T-cell (primary cell): ENCODE measurements around the gene BMP7. TPM values are rescaled to one million over a fixed set of nuclear protein-coding genes. Genes with fewer than 3 reads are reported as not detected.

ENCODE experiments used
- ATAC-seq, 4 experiments: fragments of 200-7000 bp in 3 of 4; fragments of 150-1000 bp in 1 of 4; cut with Tn5 transposase; replicated peaks in 1 of 4; 1 replicate in 3 of 4; 2 replicates in 1 of 4; pipeline ENCODE4 v1.10.0; 2021; ENCODE audit warnings: moderate library complexity in 3 of 4, mild to moderate bottlenecking in 2 of 4, moderate number of reproducible peaks in 1 of 4
- CTCF ChIA-PET, 2 donors: fragments of 300-600 bp; sonication (Branson Sonifier 250); formaldehyde crosslinking; loops; one replicate each; lab custom pipeline; 2022; ENCODE audit warnings: antibody characterized with exemption in 2 of 2; lab: Charles Lee
- POLR2A ChIA-PET, 2 donors: fragments of 300-600 bp; sonication (Branson Sonifier 250); formaldehyde crosslinking; loops; one replicate each; lab custom pipeline; 2022; ENCODE audit warnings: antibody characterized with exemption in 2 of 2; lab: Charles Lee
- DNase-seq, 35 experiments: peaks; one replicate each; pipeline versions ENCODE4 v3.0.0 to v3.0.0-alpha.2; 2013 to 2023
- H3K27ac ChIP-seq: one replicate; pipeline ENCODE4 v1.5.1; 2013; ENCODE audit warnings: low read length
- H3K27me3 ChIP-seq, 2 experiments: replicated peaks in 1 of 2; 1 replicate in 1 of 2; 2 replicates in 1 of 2; pipeline versions ENCODE4 v1.6.1 to v1.7.0; 2013; ENCODE audit warnings: low read length in 1 of 2, mixed read lengths in 1 of 2; ENCODE audit not compliant: control insufficient read depth in 2 of 2, insufficient read depth in 2 of 2; ENCODE audit errors: extremely low read depth in 1 of 2
- H3K36me3 ChIP-seq, 2 donors: 1 replicate in 1 of 2; 2 replicates in 1 of 2; pipeline versions ENCODE4 v1.6.1 to v1.7.0; 2013; ENCODE audit warnings: low read length in 1 of 2; ENCODE audit not compliant: control insufficient read depth in 2 of 2, insufficient read depth in 1 of 2; ENCODE audit errors: extremely low read depth in 1 of 2
- H3K4me1 ChIP-seq, 2 experiments: 1 replicate in 1 of 2; 2 replicates in 1 of 2; pipeline versions ENCODE4 v1.6.1 to v1.7.0; 2013; ENCODE audit warnings: low read length in 2 of 2, mixed read lengths in 1 of 2; ENCODE audit not compliant: insufficient read depth in 2 of 2, control insufficient read depth in 1 of 2; ENCODE audit errors: extremely low read depth in 1 of 2
- H3K4me3 ChIP-seq, 2 donors: 1 replicate in 1 of 2; 2 replicates in 1 of 2; pipeline versions ENCODE4 v1.5.1 to v1.7.0; 2013; ENCODE audit warnings: mild to moderate bottlenecking in 2 of 2, low read length in 1 of 2, moderate library complexity in 1 of 2; ENCODE audit not compliant: control insufficient read depth in 1 of 2; ENCODE audit errors: extremely low read depth in 1 of 2
- H3K9me3 ChIP-seq: 2 replicates; pipeline ENCODE4 v1.7.0; 2013
- H3K27ac Mint-ChIP-seq, 2 donors: one replicate each; pipeline ENCODE4 v1.8.0; 2020 to 2021; ENCODE audit warnings: mild to moderate bottlenecking in 2 of 2, mixed read lengths in 2 of 2
- H3K27me3 Mint-ChIP-seq, 2 donors: one replicate each; pipeline ENCODE4 v1.8.0; 2021 to 2022; ENCODE audit warnings: mixed read lengths in 2 of 2
- H3K36me3 Mint-ChIP-seq: one replicate; pipeline ENCODE4 v1.8.0; 2021; ENCODE audit warnings: mixed read lengths
- H3K4me1 Mint-ChIP-seq, 3 donors: one replicate each; pipeline ENCODE4 v1.8.0; 2020 to 2022; ENCODE audit warnings: mixed read lengths in 3 of 3, mild to moderate bottlenecking in 1 of 3
- H3K4me3 Mint-ChIP-seq, 3 donors: one replicate each; pipeline ENCODE4 v1.8.0; 2020 to 2022; ENCODE audit warnings: mild to moderate bottlenecking in 3 of 3, mixed read lengths in 3 of 3, moderate library complexity in 3 of 3
- H3K9me3 Mint-ChIP-seq, 3 donors: one replicate each; pipeline ENCODE4 v1.8.0; 2020 to 2022; ENCODE audit warnings: mixed read lengths in 3 of 3
- WGBS: methylation state at CpG from one replicate; pipeline ENCODE4 v1.1.5; 2013; ENCODE audit warnings: missing lambda C conversion rate; ENCODE audit not compliant: insufficient coverage; 5-methylcytosine and 5-hydroxymethylcytosine counted together
- total RNA-seq, 35 experiments: library from RNA in 6 of 35; stranded (reverse) in 6 of 35; fragments of 120-200 nt in 1 of 35; gene quantifications; one replicate each; pipeline versions ENCODE4 v1.2.1 to v1.2.4 and lab custom pipeline; 2013 to 2026

Gene BMP7
- total RNA-seq, 5 donors from 2014 or later (not counting 1 experiment from before 2014, with no cell fraction given) = not detected

GRCh38 chr20:57238089-57238488, 28.4 kb downstream of the BMP7 start:
- H3K27me3 ChIP-seq = peaks cover 0 to 36% of the 10 kb centered on the region in 2 experiments
- peaks cover 27 to 40% of the 10 kb centered on the region in 2 donors for H3K27me3 Mint-ChIP-seq
- CTCF ChIA-PET = no interaction called here
- POLR2A ChIA-PET = no interaction called here
- H3K4me3 Mint-ChIP-seq = no peak overlapping the region
- no peaks in the 10 kb centered on the region for H3K36me3 ChIP-seq
- no peaks in the 10 kb centered on the region for H3K36me3 Mint-ChIP-seq
- no peak overlapping the region for H3K27ac ChIP-seq
- H3K9me3 Mint-ChIP-seq = peaks cover 0 to 6% (median 0%) of the 10 kb centered on the region in 3 donors
- H3K4me1 Mint-ChIP-seq = no peaks in the 10 kb centered on the region
- ATAC-seq (no peak), DNase-seq (no peak)
- no peaks in the 10 kb centered on the region for H3K4me1 ChIP-seq
- no peak overlapping the region for H3K4me3 ChIP-seq
- no peak overlapping the region for H3K27ac Mint-ChIP-seq
- WGBS = 83% methylated on average over 2 of the region's 4 CpGs
- no peaks in the 10 kb centered on the region for H3K9me3 ChIP-seq

GRCh38 chr20:57237585-57237953, 28.9 kb downstream of the BMP7 start:
- H3K27me3 Mint-ChIP-seq = peaks cover 27 to 42% of the 10 kb centered on the region in 2 donors
- no peaks in the 10 kb centered on the region for H3K9me3 ChIP-seq
- H3K27ac Mint-ChIP-seq = no peak overlapping the region
- peaks cover 0 to 34% of the 10 kb centered on the region in 2 experiments for H3K27me3 ChIP-seq
- WGBS = no CpG with 5 or more reads among the region's 3 CpGs
- POLR2A ChIA-PET = no interaction called here
- no peak overlapping the region for H3K27ac ChIP-seq
- CTCF ChIA-PET = interaction anchor here in 1 of 2 donors (0.6 kb wide), 1 partner anchor 18 kb away, joined by 3 read pairs; no protein-coding TSS in a partner anchor
- peaks cover 0 to 6% (median 0%) of the 10 kb centered on the region in 3 donors for H3K9me3 Mint-ChIP-seq
- H3K36me3 ChIP-seq = no peaks in the 10 kb centered on the region
- H3K4me1 ChIP-seq = no peaks in the 10 kb centered on the region
- DNase-seq (no peak), ATAC-seq (no peak)
- H3K36me3 Mint-ChIP-seq = no peaks in the 10 kb centered on the region
- H3K4me1 Mint-ChIP-seq = no peaks in the 10 kb centered on the region
- H3K4me3 ChIP-seq = no peak overlapping the region
- H3K4me3 Mint-ChIP-seq = no peak overlapping the region

DNA sequence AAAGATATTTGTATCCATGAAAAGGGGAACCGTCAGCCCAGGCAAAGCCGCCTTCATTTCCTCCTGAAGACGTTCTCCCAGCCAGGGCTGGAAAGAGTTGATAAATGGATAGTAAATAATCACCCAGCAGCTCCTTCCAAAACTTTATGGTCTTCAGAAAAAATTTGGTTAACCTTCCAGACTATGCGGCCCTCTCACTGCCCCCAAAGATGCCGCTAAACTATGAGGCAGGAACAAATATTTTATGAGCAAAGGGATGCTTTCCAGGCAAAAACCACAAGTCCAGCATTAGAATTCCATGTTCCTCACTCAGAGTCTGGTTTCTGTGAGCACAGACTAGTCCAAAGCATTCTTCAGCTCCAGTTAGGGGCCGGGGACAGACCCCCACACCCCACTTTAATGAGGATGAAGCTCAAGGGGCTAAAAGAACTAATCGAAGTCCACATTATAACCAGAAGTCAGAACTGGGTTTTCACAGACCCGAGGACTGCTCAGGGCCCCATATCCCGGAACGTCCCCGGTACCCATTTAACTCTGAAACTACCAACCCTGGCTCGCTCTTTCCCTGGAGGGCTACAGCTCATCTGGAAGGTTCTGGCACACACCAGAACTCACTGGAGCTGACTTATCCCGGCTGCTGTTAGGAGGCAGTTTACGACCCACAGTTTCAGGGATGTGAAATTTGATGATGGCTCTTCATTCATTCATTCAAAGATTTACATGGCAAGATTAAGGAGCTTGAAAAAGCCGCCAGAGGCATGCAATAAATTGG, 29.4 kb downstream of the BMP7 start:
- Histone ChIP-seq H3K4me3 (no peak overlapping the region), H3K27ac (no peak overlapping the region), H3K27me3 (peaks cover 0 to 34% of the 10 kb centered on the region in 2 experiments), H3K9me3 (no peaks in the 10 kb centered on the region), H3K4me1 (no peaks in the 10 kb centered on the region), H3K36me3 (no peaks in the 10 kb centered on the region)
- Mint-ChIP-seq H3K27me3 (peaks cover 27 to 42% of the 10 kb centered on the region in 2 donors), H3K9me3 (peaks cover 0 to 6% (median 0%) of the 10 kb centered on the region in 3 donors), H3K27ac (no peak overlapping the region), H3K36me3 (no peaks in the 10 kb centered on the region), H3K4me3 (no peak overlapping the region), H3K4me1 (no peaks in the 10 kb centered on the region)
- ATAC-seq (no peak), DNase-seq (no peak)
- POLR2A ChIA-PET = no interaction called here
- CTCF ChIA-PET = interaction anchor here in 1 of 2 donors (0.6 kb wide), 1 partner anchor 19 kb away, joined by 3 read pairs; no protein-coding TSS in a partner anchor
- WGBS = 79% methylated on average over 6 of the region's 15 CpGs

DNA sequence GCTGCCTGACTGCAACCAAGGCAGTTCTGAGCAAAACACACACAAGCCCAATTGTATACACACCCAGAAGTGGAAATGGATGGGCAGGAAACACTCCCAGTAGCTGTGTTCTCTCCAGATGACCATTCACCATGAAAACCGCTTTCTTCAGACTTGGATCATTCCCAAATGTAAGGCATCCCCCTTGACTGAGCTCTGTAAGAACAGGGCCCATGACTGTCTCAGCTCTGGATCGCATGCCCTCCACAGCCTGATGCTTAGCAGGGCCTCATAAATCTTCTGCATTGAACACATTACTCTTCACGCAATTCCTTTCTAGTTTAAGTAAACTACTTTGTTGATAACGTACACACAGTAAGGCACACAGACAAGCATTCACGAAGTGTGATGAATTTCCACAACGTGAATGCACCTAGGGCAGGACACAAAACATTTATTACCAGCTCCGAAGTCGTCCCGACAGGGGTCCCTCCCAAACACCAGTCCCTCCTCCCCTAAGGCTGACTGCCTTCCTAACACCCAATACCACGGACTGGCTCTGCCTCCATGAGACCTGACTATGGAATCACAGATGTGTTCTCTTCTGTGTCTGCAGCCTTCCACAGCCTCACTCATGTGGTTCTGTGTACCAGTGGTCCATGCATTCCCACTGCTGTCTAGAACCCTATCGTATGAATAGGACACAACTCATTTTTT, 31.7 kb downstream of the BMP7 start:
- no peaks in the 10 kb centered on the region for H3K4me1 ChIP-seq
- peaks cover 0 to 35% of the 10 kb centered on the region in 2 experiments for H3K27me3 ChIP-seq
- ATAC-seq = no peak
- Mint-ChIP-seq H3K27ac (no peak overlapping the region), H3K9me3 (peaks cover 0 to 6% (median 0%) of the 10 kb centered on the region in 3 donors), H3K27me3 (peaks cover 30 to 45% of the 10 kb centered on the region in 2 donors), H3K4me3 (no peak overlapping the region), H3K4me1 (no peaks in the 10 kb centered on the region), H3K36me3 (no peaks in the 10 kb centered on the region)
- no peaks in the 10 kb centered on the region for H3K36me3 ChIP-seq
- H3K4me3 ChIP-seq = no peak overlapping the region
- ChIA-PET CTCF (no interaction called here), POLR2A (no interaction called here)
- 55% methylated on average over 9 of the region's 11 CpGs for WGBS
- no peaks in the 10 kb centered on the region for H3K9me3 ChIP-seq
- no peak overlapping the region for H3K27ac ChIP-seq
- DNase-seq = no peak

- H3K27me3 ChIP-seq = peaks cover 0 to 36% of the 10 kb centered on the region in 2 experiments
- no peaks in the 10 kb centered on the region for H3K9me3 ChIP-seq
- peaks cover 31 to 44% of the 10 kb centered on the region in 2 donors for H3K27me3 Mint-ChIP-seq
- no peaks in the 10 kb centered on the region for H3K9me3 Mint-ChIP-seq
- no peak for DNase-seq
- H3K4me3 Mint-ChIP-seq = no peak overlapping the region
- no peak overlapping the region for H3K27ac Mint-ChIP-seq
- CTCF ChIA-PET = no interaction called here
- H3K4me1 ChIP-seq = no peaks in the 10 kb centered on the region
- no peak for ATAC-seq
- H3K4me3 ChIP-seq = no peak overlapping the region
- H3K4me1 Mint-ChIP-seq = no peaks in the 10 kb centered on the region
- no peaks in the 10 kb centered on the region for H3K36me3 ChIP-seq
- H3K36me3 Mint-ChIP-seq = no peaks in the 10 kb centered on the region
- H3K27ac ChIP-seq = no peak overlapping the region
- POLR2A ChIA-PET = no interaction called here
- WGBS = 60% methylated on average over 1 of the region's 2 CpGs
These were observed 34.5 kb downstream of the BMP7 start for GRCh38 chr20:57231951-57232428.

DNA sequence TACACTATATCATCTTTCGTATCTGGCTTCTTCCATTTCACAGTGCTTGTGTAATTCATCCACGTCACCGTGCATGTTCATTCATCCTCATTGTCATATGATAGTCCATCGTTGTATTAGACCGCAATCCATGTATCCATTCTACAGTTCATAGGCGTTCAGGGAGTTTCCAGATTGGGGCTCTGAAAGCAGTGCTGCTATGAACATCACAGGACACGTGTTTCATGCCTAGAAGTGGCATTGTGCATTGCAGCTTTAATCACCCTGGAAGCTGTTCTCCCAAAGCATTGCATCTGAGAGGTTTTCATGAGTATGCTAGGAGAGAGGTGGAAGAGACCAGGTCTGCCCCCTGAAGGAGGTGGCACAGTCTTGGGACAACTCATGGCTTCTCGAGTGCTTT, 35.3 kb downstream of the BMP7 start:
- Histone ChIP-seq H3K27me3 (peaks cover 0 to 29% of the 10 kb centered on the region in 2 experiments), H3K4me1 (no peaks in the 10 kb centered on the region), H3K9me3 (no peaks in the 10 kb centered on the region), H3K27ac (no peak overlapping the region), H3K4me3 (no peak overlapping the region), H3K36me3 (no peaks in the 10 kb centered on the region)
- WGBS = 57% methylated on average over 8 of the region's 8 CpGs
- ChIA-PET CTCF (no interaction called here), POLR2A (no interaction called here)
- no peak overlapping the region for H3K4me3 Mint-ChIP-seq
- peaks cover 28 to 39% of the 10 kb centered on the region in 2 donors for H3K27me3 Mint-ChIP-seq
- no peaks in the 10 kb centered on the region for H3K36me3 Mint-ChIP-seq
- DNase-seq (no peak), ATAC-seq (no peak)
- H3K4me1 Mint-ChIP-seq = no peaks in the 10 kb centered on the region
- no peaks in the 10 kb centered on the region for H3K9me3 Mint-ChIP-seq
- H3K27ac Mint-ChIP-seq = no peak overlapping the region
